DLD1 (cell line): ENCODE measurements around the gene ZNF141.
"Not testable (repeated sequence)": the region's sequence is repeated elsewhere in the genome, so short reads cannot be mapped to it uniquely, and the experiment has no call there.

Experiments used
- in situ Hi-C: cut with HindIII; loops from 2 replicates; pipeline ENCODE4 v1.10.0; 2017; ENCODE audit warnings: low sequenced_read_pairs

The ZNF141 gene

GRCh38 chr4:384311-385010 lies 46.8 kb downstream of the ZNF141 start:
- in situ Hi-C loops = no loop called here

DNA sequence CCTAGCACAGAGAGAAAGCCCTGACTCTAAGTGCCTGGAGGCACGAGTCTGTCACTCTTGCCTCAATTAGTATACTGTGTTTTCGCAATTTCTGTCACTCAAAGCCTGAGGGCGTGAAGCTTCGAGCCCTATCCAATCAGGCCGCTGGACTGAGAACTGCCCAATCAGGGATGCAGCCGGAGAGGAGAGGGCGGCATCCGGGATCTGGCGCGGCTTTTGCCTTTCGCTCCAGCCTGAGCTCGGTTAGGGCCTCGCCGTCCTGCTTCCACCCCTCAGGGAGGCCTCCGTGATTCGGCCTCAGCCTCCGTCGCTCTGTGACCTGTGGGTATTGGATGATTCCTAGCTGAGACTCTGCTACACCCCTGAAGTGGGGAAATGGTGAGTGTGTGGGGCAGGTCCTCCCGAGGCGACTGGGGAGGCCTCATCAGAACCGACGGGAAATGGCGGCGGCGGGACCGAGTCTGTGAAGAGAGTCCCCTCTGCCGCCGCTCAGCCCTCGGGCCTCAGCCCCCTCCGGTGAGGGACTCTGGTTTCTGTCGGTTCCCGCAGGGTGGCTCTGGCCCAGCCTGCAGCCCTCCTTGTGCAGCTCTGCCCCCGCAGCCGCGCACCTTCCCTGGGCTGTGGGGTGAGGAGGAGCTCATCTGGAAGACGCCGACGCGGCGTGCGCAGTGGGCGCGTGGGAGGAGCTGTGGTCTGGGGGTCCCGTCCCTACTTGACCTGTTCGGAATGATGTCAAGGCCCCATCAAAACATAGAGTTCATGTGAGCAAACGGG lies 48.5 kb downstream of the ZNF141 start:
- in situ Hi-C loops = no loop called here

- in situ Hi-C loops = no loop called here
These were observed 49.1 kb downstream of the ZNF141 start for GRCh38 chr4:386708-387105.

DNA sequence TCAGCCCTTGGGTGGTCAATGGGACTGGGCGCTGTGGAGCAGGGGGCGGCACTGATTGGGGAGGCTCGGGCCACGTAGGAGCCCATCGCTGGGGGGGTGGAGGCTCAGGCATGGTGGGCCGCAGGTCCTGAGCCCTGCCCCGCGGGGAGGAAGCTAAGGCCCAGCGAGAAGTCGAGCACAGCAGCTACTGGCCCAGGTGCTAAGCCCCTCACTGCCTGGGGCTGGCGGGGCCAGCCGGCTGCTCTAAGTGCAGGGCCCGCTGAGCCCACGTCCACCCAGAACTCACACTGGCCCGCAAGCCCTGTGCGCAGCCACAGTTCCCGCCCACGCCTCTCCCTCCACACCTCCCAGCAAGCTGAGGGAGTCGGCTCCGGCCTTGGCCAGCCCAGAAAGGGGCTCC lies 66.4 kb downstream of the ZNF141 start:
- in situ Hi-C loops = no loop called here

- in situ Hi-C loops = not testable (repeated sequence)
These were observed 70.7 kb downstream of the ZNF141 start for GRCh38 chr4:408321-408720.

GRCh38 chr4:422587-422986 lies 85.0 kb downstream of the ZNF141 start:
- in situ Hi-C loops = no loop called here
